Caco-2 (cell line): ENCODE results near the gene GARIN5A. TPM values are rescaled to one million over a fixed set of nuclear protein-coding genes. Genes with fewer than 3 reads are reported as not detected.

Source experiments
- BruUV-seq: library from RNA; stranded (reverse); fragments of 400-500 nt; replicated peaks from 2 replicates; lab custom pipeline; 2021; lab: Mats Ljungman, UMichigan
- CTCF ChIA-PET: fragments of 300-600 bp; sonication (Branson Sonifier 250); formaldehyde crosslinking; loops from one replicate; lab custom pipeline; 2022; ENCODE audit warnings: antibody characterized with exemption; lab: Charles Lee
- POLR2A ChIA-PET: fragments of 300-600 bp; sonication (Branson Sonifier 250); formaldehyde crosslinking; loops from one replicate; lab custom pipeline; 2022; ENCODE audit warnings: antibody characterized with exemption; lab: Charles Lee
- DNase-seq, 2 experiments: peaks; one replicate each; pipeline versions ENCODE4 v3.0.0 to v3.0.0-alpha.2; 2020 to 2022
- H3K27me3 ChIP-seq: replicated peaks from 2 replicates; pipeline ENCODE4 v1.6.0; 2011; ENCODE audit warnings: low read length; ENCODE audit not compliant: control insufficient read depth, insufficient read depth
- H3K36me3 ChIP-seq: 2 replicates; pipeline ENCODE4 v1.5.1; 2011; ENCODE audit warnings: low read length; ENCODE audit not compliant: control insufficient read depth, insufficient read depth
- H3K4me1 ChIP-seq: fragments of 250-450 bp; sonication (Bioruptor Pico); 2 replicates; pipeline ENCODE4 v1.5.1; 2020; ENCODE audit warnings: mild to moderate bottlenecking
- H3K4me3 ChIP-seq: 2 replicates; pipeline ENCODE4 v1.5.1; 2011; ENCODE audit warnings: low read depth, mild to moderate bottlenecking, control low read depth, low read length
- H3K9me3 ChIP-seq: fragments of 250-450 bp; sonication (Bioruptor Pico); 2 replicates; pipeline ENCODE4 v1.5.1; 2020; ENCODE audit warnings: mild to moderate bottlenecking, moderate library complexity
- H3K27ac Mint-ChIP-seq: one replicate; pipeline ENCODE4 v1.8.0; 2022; ENCODE audit warnings: mixed read lengths; ENCODE audit not compliant: unreplicated experiment
- H3K27me3 Mint-ChIP-seq: one replicate; pipeline ENCODE4 v1.8.0; 2022; ENCODE audit warnings: mixed read lengths; ENCODE audit not compliant: insufficient read depth, unreplicated experiment
- H3K36me3 Mint-ChIP-seq: one replicate; pipeline ENCODE4 v1.8.0; 2022; ENCODE audit warnings: mild to moderate bottlenecking, mixed read lengths; ENCODE audit not compliant: insufficient read depth, unreplicated experiment
- H3K4me1 Mint-ChIP-seq: one replicate; pipeline ENCODE4 v1.8.0; 2022; ENCODE audit warnings: low read depth, mixed read lengths; ENCODE audit not compliant: unreplicated experiment
- H3K4me3 Mint-ChIP-seq: one replicate; pipeline ENCODE4 v1.8.0; 2022; ENCODE audit warnings: mild to moderate bottlenecking, moderate library complexity, mixed read lengths; ENCODE audit not compliant: unreplicated experiment
- H3K9me3 Mint-ChIP-seq: one replicate; pipeline ENCODE4 v1.8.0; 2022; ENCODE audit warnings: mixed read lengths; ENCODE audit not compliant: unreplicated experiment
- intact Hi-C: fragments of 100-400 bp; cut with micrococcal nuclease; formaldehyde crosslinking; loops from one replicate; pipeline ENCODE4 v1.10.0; 2022; ENCODE audit not compliant: unreplicated experiment
- total RNA-seq: library from RNA; stranded (reverse); gene quantifications from 2 replicates; pipeline ENCODE4 v1.2.3, GENCODE V29; 2022
- TF ChIP-seq, protein P1 (sequence below), 2 experiments: fragments of 200-600 bp in 1 of 2; IDR thresholded peaks; 1 replicate in 1 of 2; 2 replicates in 1 of 2; pipeline versions ENCODE4 v1.5.1 to v1.8.0; 2011 to 2022; ENCODE audit warnings: antibody characterized with exemption in 1 of 2, control low read depth in 1 of 2, inconsistent platforms in 1 of 2, low read depth in 1 of 2, low read length in 1 of 2, mild to moderate bottlenecking in 1 of 2, moderate library complexity in 1 of 2; ENCODE audit not compliant: insufficient read depth in 1 of 2, severe bottlenecking in 1 of 2, unreplicated experiment in 1 of 2

The GARIN5A gene
- total RNA-seq, 1 experiment from 2014 or later, result 1.4 TPM

DNA sequence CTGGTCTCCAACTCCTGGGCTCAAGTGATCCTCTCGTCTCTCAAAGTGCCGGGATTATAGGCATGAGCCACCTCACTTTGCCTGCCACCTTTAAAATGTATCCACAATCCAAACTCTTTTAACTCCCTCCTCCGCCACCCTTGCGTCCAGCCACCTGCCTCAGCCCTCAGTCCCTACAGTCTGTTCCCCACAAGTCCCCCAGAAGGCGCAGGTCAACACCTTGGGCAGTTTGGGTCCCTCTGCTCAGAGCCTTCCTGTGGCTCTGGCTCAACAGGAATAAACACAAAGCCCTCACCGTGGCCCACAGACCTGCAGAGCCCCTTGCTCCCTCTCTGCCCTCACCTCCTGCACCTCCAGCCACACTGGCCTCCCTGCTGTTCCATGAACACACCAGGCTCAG, 7.8 kb downstream of the GARIN5A start:
- Histone ChIP-seq H3K4me1 (peaks cover 6% of the 10 kb centered on the region; the same call in 1 of the 2 replicates), H3K36me3 (no peaks in the 10 kb centered on the region), H3K27me3 (no peaks in the 10 kb centered on the region), H3K4me3 (no peak overlapping the region), H3K9me3 (no peaks in the 10 kb centered on the region)
- intact Hi-C loops, result no loop called here
- no TSS peak for BruUV-seq
- ChIA-PET CTCF (interaction anchor here (0.5 kb wide), 1 partner anchor 1679 kb away, joined by 3 read pairs; no protein-coding TSS in a partner anchor), POLR2A (no interaction called here)
- TF ChIP-seq, protein P1, sequence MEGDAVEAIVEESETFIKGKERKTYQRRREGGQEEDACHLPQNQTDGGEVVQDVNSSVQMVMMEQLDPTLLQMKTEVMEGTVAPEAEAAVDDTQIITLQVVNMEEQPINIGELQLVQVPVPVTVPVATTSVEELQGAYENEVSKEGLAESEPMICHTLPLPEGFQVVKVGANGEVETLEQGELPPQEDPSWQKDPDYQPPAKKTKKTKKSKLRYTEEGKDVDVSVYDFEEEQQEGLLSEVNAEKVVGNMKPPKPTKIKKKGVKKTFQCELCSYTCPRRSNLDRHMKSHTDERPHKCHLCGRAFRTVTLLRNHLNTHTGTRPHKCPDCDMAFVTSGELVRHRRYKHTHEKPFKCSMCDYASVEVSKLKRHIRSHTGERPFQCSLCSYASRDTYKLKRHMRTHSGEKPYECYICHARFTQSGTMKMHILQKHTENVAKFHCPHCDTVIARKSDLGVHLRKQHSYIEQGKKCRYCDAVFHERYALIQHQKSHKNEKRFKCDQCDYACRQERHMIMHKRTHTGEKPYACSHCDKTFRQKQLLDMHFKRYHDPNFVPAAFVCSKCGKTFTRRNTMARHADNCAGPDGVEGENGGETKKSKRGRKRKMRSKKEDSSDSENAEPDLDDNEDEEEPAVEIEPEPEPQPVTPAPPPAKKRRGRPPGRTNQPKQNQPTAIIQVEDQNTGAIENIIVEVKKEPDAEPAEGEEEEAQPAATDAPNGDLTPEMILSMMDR (IDR thresholded peaks at IDR 0.05; ENCODE audit: insufficient read depth in 1 of 2, low read depth in 1 of 2, low read length in 1 of 2, severe bottlenecking in 1 of 2, unreplicated experiment in 1 of 2), result no peak
- Mint-ChIP-seq H3K27ac (no peak overlapping the region), H3K4me1 (no peaks in the 10 kb centered on the region), H3K9me3 (no peaks in the 10 kb centered on the region), H3K4me3 (no peak overlapping the region), H3K36me3 (no peaks in the 10 kb centered on the region), H3K27me3 (no peaks in the 10 kb centered on the region)
- DNase-seq, result no peak

DNA sequence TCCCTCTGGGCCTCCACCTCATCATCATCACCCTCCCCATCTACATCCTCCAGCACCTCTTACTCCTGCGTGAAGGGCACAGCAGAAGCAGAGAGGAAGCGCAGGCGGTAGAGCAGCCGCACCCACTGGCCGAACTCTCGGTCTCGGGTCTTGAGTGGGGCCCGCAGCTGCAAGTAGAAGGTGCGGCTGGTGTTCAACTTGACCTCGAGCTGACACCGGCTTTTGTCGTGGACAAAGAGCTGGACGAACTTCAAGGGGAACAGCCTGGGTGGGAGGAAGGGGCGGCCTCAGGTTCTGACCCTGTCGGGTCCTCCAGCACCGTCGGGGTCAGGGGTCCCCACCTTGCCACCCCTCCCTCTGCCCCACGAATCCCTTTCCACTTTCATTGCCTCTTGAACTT, 9.1 kb downstream of the GARIN5A start:
- no peaks in the 10 kb centered on the region for H3K36me3 ChIP-seq
- Mint-ChIP-seq H3K36me3 (no peaks in the 10 kb centered on the region), H3K27ac (no peak overlapping the region), H3K4me1 (no peaks in the 10 kb centered on the region), H3K27me3 (no peaks in the 10 kb centered on the region), H3K4me3 (no peak overlapping the region), H3K9me3 (no peaks in the 10 kb centered on the region)
- DNase-seq, result no peak
- ChIA-PET POLR2A (no interaction called here), CTCF (interaction anchor here (0.5 kb wide), 1 partner anchor 141 kb away, joined by 12 read pairs; no protein-coding TSS in a partner anchor)
- no peaks in the 10 kb centered on the region for H3K27me3 ChIP-seq
- no TSS peak for BruUV-seq
- no peak overlapping the region for H3K4me3 ChIP-seq
- intact Hi-C loops, result no loop called here
- peaks cover 6% of the 10 kb centered on the region; the same call in 1 of the 2 replicates for H3K4me1 ChIP-seq
- TF ChIP-seq, protein P1 (IDR thresholded peaks at IDR 0.05; ENCODE audit: insufficient read depth in 1 of 2, low read depth in 1 of 2, low read length in 1 of 2, severe bottlenecking in 1 of 2, unreplicated experiment in 1 of 2), result no peak
- H3K9me3 ChIP-seq, result no peaks in the 10 kb centered on the region

DNA sequence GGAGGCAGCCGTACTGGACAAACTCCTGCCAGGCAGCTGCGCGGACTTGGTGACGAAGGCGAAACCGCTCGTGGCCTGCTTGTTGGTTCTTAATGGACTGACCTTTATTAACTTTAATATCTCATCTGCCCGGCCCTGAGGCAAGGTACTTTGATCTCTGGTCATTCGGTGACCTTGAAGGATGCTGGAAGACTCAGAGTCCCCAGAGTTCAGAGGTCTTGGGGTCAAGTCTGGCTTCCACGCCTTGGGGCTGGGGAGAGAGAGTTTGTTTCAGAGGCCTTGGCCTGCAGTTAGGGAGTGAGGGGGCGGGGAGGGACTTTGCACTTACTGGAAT, 10.0 kb downstream of the GARIN5A start:
- Histone ChIP-seq H3K9me3 (no peaks in the 10 kb centered on the region), H3K4me1 (peaks cover 7% of the 10 kb centered on the region), H3K36me3 (no peaks in the 10 kb centered on the region), H3K4me3 (no peak overlapping the region), H3K27me3 (no peaks in the 10 kb centered on the region)
- ChIA-PET POLR2A (no interaction called here), CTCF (interaction anchor here (2.9 kb wide), 1 partner anchor 98 kb away, joined by 18 read pairs; no protein-coding TSS in a partner anchor)
- Mint-ChIP-seq H3K27me3 (no peaks in the 10 kb centered on the region), H3K36me3 (no peaks in the 10 kb centered on the region), H3K9me3 (no peaks in the 10 kb centered on the region), H3K4me1 (no peaks in the 10 kb centered on the region), H3K27ac (no peak overlapping the region), H3K4me3 (no peak overlapping the region)
- TF ChIP-seq, protein P1 (IDR thresholded peaks at IDR 0.05; ENCODE audit: insufficient read depth in 1 of 2, low read depth in 1 of 2, low read length in 1 of 2, severe bottlenecking in 1 of 2, unreplicated experiment in 1 of 2), result no peak
- intact Hi-C loops, result no loop called here
- DNase-seq, result no peak
- no TSS peak for BruUV-seq
